ENCODE data around the gene MDFIC. TPM values are rescaled to one million over a fixed set of nuclear protein-coding genes. Genes with fewer than 3 reads are reported as not detected.

The MDFIC gene
- total RNA-seq, 1 donor from 2014 or later, result 18.5 TPM

GRCh38 chr7:114966156-114966555 is 44.3 kb downstream of the MDFIC start:
- Mint-ChIP-seq H3K4me1 (ENCODE audit: unreplicated experiment) (peaks cover 2% of the 10 kb centered on the region), H3K27ac (ENCODE audit: unreplicated experiment) (no peak overlapping the region), H3K9me3 (ENCODE audit: unreplicated experiment) (no peaks in the 10 kb centered on the region), H3K4me3 (ENCODE audit: unreplicated experiment) (no peak overlapping the region), H3K36me3 (ENCODE audit: unreplicated experiment) (peaks cover 5% of the 10 kb centered on the region), H3K27me3 (ENCODE audit: unreplicated experiment) (no peaks in the 10 kb centered on the region)
- TF ChIP-seq, protein P1, sequence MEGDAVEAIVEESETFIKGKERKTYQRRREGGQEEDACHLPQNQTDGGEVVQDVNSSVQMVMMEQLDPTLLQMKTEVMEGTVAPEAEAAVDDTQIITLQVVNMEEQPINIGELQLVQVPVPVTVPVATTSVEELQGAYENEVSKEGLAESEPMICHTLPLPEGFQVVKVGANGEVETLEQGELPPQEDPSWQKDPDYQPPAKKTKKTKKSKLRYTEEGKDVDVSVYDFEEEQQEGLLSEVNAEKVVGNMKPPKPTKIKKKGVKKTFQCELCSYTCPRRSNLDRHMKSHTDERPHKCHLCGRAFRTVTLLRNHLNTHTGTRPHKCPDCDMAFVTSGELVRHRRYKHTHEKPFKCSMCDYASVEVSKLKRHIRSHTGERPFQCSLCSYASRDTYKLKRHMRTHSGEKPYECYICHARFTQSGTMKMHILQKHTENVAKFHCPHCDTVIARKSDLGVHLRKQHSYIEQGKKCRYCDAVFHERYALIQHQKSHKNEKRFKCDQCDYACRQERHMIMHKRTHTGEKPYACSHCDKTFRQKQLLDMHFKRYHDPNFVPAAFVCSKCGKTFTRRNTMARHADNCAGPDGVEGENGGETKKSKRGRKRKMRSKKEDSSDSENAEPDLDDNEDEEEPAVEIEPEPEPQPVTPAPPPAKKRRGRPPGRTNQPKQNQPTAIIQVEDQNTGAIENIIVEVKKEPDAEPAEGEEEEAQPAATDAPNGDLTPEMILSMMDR (IDR thresholded peaks at IDR 0.05), result no peak
- no peak for DNase-seq (ENCODE audit: extremely low spot score, unreplicated experiment)

DNA sequence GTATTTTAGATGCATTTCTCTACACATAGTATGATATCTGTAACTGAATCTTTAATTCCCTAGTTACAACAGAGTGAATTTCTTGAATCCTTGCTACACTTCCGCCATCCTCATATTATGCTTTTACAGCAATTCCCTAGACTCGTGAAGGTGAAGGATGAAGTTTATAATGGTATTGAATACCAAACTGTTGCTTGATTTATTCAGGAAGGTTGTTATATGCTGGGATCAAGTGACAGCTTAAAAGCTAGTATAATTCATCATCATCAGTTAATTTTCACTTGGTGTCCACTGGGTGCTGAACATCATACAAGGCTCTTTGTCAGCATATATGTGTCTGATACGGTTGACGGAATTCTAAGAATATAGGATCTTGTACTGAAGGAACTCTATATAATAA is 47.2 kb downstream of the MDFIC start:
- Mint-ChIP-seq H3K4me3 (ENCODE audit: unreplicated experiment) (no peak overlapping the region), H3K27ac (ENCODE audit: unreplicated experiment) (no peak overlapping the region), H3K4me1 (ENCODE audit: unreplicated experiment) (peaks cover 16% of the 10 kb centered on the region), H3K9me3 (ENCODE audit: unreplicated experiment) (no peaks in the 10 kb centered on the region), H3K27me3 (ENCODE audit: unreplicated experiment) (no peaks in the 10 kb centered on the region), H3K36me3 (ENCODE audit: unreplicated experiment) (peaks cover 5% of the 10 kb centered on the region)
- TF ChIP-seq, protein P1 (IDR thresholded peaks at IDR 0.05), result no peak
- no peak for DNase-seq (ENCODE audit: extremely low spot score, unreplicated experiment)

DNA sequence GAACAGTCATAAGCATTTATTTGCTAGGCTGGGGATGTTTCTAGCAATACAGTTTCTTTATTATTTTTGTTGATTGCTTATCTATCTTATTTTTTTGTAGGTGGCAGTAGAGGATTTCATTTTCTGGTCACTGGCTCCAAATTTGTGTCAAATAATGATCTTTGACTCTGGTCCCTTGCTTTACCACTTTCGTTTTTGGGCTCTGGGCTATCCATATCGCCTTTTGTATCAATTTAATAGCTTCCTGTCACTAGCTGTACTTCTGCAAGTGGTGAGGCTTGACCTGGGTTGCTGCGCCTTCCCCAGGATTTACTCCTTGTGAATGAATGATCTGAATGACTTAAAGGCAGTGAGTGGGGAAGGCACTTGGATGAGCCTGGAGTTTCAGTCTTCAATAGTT is 48.4 kb downstream of the MDFIC start:
- TF ChIP-seq, protein P1 (IDR thresholded peaks at IDR 0.05), result no peak
- H3K4me3 Mint-ChIP-seq (ENCODE audit: unreplicated experiment), result no peak overlapping the region
- H3K27ac Mint-ChIP-seq (ENCODE audit: unreplicated experiment), result no peak overlapping the region
- no peaks in the 10 kb centered on the region for H3K9me3 Mint-ChIP-seq (ENCODE audit: unreplicated experiment)
- no peaks in the 10 kb centered on the region for H3K27me3 Mint-ChIP-seq (ENCODE audit: unreplicated experiment)
- DNase-seq (ENCODE audit: extremely low spot score, unreplicated experiment), result no peak
- peaks cover 5% of the 10 kb centered on the region for H3K36me3 Mint-ChIP-seq (ENCODE audit: unreplicated experiment)
- peaks cover 16% of the 10 kb centered on the region for H3K4me1 Mint-ChIP-seq (ENCODE audit: unreplicated experiment)

- H3K4me3 Mint-ChIP-seq (ENCODE audit: unreplicated experiment), result no peak overlapping the region
Observed at GRCh38 chr7:114970732-114971131, 48.8 kb downstream of the MDFIC start.

DNA sequence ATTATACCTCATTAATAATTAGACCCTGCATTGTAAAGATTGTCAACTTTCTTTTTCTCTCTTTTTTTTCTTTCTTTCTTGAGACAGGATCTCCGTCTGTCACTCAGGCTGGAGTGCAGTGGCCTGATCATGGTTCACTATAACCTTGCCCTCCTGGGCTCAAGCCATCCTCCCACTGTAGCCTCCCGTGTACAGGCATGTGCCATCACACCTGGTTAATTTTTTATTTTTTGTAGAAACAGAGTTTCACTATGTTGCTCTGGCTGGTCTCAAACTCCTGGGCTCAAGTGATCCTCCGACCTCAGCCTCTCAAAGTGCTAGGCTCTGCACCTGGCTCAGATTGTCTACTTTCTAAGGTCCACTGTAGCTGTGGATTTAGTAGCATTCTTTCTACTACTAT is 50.7 kb downstream of the MDFIC start:
- TF ChIP-seq, protein P1 (IDR thresholded peaks at IDR 0.05), result no peak
- no peaks in the 10 kb centered on the region for H3K27me3 Mint-ChIP-seq (ENCODE audit: unreplicated experiment)
- peaks cover 16% of the 10 kb centered on the region for H3K4me1 Mint-ChIP-seq (ENCODE audit: unreplicated experiment)
- H3K9me3 Mint-ChIP-seq (ENCODE audit: unreplicated experiment), result no peaks in the 10 kb centered on the region
- no peak for DNase-seq (ENCODE audit: extremely low spot score, unreplicated experiment)
- H3K36me3 Mint-ChIP-seq (ENCODE audit: unreplicated experiment), result peaks cover 3% of the 10 kb centered on the region
- no peak overlapping the region for H3K4me3 Mint-ChIP-seq (ENCODE audit: unreplicated experiment)
- no peak overlapping the region for H3K27ac Mint-ChIP-seq (ENCODE audit: unreplicated experiment)

More at GRCh38 chr7:114970732-114971131, 48.8 kb downstream of the MDFIC start:
- peaks cover 16% of the 10 kb centered on the region for H3K4me1 Mint-ChIP-seq (ENCODE audit: unreplicated experiment)
- H3K27ac Mint-ChIP-seq (ENCODE audit: unreplicated experiment), result no peak overlapping the region
- no peak for DNase-seq (ENCODE audit: extremely low spot score, unreplicated experiment)
- no peaks in the 10 kb centered on the region for H3K9me3 Mint-ChIP-seq (ENCODE audit: unreplicated experiment)
- TF ChIP-seq, protein P1 (IDR thresholded peaks at IDR 0.05), result no peak
- peaks cover 5% of the 10 kb centered on the region for H3K36me3 Mint-ChIP-seq (ENCODE audit: unreplicated experiment)
- no peaks in the 10 kb centered on the region for H3K27me3 Mint-ChIP-seq (ENCODE audit: unreplicated experiment)

Measured in osteocyte (in vitro differentiated cells).